Raji (cell line): ENCODE results near the gene PDE8A.

Source experiments
- POLR2A ChIP-seq: IDR thresholded peaks from 2 replicates; pipeline ENCODE4 v1.6.1; 2011; ENCODE audit warnings: low read depth, low read length, control low read depth; ENCODE audit not compliant: insufficient read depth

PDE8A gene

DNA sequence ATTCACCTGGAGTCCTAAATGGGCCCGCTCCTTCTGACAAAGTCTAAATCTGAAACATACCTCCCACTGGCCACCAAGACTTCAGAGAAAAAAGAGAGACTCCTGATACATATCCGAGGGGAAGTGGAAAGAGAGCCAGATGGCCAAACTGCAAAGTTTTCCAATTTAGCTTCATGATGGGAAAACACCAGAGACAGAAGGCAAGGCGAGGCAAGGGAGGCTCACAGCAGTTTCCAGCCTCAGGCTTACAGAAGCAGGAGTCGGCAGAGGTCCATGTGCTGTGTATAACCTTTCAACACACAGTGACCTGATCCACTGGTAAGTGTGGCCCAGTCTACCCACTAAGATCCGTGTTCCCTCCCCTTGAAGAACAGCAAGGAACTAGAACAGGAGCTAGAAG, 29.9 kb upstream of the PDE8A start:
- no peak for TF ChIP-seq POLR2A

DNA sequence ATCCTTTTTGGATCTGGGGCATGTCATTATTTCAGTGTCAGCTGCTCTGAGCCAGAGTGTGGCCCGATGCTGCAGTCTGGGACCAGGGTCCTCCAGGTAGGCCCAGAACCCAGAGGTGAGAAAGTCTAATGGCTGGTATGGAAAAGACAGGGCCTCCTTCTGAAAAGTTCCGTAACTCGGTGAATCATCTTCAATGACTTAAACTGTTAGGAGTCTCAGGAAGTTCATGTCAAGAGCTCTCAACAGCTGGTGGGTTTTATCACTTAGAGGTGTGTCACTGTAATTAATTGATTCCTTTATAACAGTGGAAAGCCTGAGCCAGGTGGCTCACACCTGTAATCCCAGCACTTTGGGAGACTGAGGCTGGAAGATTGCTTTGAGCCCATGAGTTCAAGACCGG, 28.5 kb upstream of the PDE8A start:
- no peak for TF ChIP-seq POLR2A

DNA sequence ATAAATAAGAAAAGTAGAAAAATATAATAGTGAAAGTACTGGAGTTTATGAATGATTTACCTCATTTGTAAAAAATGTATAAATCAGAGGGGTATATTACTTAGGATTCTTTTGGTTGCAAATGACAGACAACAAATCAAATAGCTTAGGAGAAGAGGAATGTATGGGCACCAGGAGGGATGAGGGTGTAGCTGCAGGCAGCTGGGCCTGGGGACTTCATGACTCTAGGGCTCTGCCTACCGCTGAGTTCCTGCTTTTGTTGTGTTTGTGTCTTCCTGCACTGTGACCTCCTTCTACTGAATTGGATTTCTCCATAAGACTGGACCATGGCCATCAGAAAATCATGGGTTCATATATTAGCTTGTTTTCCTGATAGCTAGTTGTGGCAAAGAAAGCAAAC, 27.9 kb upstream of the PDE8A start:
- no peak for TF ChIP-seq POLR2A

DNA sequence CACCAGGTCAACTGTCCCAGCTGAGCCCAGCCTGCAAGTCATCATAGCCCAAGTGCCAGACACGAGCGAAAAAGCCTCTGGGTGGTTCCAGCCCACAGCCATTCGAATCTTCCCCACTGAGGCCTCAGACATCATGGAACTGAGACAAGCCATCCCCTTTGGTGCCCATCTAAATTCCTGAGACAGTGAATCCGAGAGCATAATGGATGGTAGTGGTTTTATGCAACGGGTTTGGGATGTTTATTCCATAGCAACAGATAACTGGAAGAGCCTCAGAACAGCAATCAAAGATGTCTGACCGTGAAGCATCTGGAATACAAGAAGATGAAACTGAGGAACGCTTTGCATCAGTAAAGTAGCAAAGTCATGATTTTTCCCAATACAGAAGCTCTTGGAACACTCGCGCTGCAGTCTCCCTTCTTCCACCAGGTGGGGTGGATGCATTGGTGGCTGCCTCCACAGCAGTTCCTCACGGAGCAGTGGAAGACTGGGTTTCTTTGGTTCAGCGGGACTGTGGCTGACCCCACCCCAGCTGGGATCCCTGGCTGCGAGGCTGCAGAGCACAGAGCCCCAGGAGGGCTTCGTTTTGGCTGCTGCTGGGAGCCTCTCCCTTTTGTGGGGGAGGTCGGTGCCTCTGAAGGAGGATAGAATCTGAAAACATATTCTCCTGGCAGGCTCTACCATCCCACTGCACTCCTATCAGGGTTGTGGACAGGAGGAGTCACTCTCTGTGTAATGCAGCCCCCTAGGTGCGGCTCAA, 26.4 kb upstream of the PDE8A start:
- no peak for TF ChIP-seq POLR2A

DNA sequence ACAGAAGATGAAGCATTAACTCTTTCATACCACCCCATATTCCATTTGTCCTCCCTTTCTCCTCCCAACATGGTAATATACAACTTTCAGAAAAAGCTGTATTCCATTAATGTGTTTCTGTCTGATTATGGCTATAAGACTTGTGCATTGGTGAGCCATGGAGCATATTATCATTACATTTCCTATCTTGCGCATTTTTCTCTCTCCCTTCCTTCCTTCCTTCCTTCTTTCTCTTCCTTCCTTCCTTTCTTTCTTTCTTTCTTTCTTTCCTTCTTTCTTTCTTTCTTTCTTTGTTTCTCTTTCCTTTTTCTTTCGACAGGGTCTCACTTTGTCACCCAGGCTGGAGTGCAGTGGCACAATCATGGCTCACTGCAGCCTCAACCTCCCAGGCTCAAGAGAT, 25.5 kb upstream of the PDE8A start:
- no peak for TF ChIP-seq POLR2A

DNA sequence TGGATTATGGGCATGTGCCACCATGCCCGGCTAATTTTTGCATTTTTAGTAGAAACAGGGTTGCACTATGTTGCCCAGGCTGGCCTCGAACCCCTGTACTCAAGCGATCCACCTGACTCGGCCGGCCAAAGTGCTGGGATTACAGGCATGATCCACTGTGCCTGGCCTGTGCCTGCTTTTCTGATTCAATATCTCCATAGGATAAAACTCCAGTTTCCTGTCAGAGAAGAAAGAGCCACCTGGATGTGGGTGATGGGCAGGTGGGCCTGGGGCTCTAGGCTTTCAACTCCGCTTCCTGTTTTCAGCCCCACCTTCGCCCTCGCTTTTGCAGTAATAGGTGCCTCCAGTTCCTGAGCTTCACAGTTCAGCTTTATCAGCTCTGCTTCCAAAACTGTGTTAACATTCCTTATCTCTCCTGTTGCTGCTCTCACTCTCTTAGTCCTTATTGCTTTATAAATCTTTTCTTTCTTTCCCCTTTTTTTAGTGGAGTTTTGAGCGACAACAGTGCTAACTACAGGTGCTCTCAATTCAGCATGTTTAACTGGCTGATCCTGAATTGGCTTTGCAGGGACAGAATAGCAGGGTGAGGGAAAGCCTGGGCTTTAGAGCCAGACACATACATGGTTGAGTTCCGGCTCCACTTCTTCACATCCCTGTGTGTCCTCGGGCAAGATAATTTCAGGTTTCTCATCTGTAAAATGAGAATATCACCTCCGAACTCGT, 21.1 kb upstream of the PDE8A start:
- TF ChIP-seq POLR2A = no peak

DNA sequence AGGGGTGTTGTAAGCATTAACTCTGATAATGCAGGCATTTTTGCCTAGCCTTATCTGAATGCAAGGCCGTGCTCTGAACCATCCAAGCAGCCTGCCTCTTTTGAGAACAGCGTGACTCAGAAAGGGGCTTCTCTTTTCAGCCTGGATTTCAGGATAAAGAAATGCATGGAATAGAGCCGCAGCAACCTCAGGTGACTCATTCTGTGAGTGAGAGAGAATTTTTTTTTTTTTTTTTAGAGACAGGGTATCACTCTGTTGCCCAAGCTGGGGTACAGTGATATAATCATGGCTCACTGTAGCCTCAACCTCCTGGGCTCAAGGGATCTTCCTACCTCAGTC, 20.6 kb upstream of the PDE8A start:
- TF ChIP-seq POLR2A = no peak

DNA sequence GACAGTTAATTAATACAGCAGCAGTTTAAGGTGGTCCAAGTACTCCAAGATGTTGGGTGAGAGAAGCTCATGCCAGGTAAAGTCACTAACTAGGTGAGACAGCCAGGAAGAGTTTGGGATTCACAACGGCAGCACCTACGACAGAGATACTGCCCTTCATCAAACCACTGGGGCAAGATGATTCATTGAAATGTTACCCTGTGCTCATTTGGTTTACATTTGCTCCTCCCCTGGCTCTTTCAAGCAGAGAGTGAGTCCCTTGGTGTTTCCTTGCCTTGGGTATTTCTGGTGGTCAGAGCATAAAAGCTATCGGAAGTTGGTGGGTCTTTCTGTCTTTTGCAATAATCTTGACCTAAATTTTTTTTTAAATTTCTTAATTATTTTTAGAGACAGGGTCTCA, 19.9 kb upstream of the PDE8A start:
- no peak for TF ChIP-seq POLR2A

DNA sequence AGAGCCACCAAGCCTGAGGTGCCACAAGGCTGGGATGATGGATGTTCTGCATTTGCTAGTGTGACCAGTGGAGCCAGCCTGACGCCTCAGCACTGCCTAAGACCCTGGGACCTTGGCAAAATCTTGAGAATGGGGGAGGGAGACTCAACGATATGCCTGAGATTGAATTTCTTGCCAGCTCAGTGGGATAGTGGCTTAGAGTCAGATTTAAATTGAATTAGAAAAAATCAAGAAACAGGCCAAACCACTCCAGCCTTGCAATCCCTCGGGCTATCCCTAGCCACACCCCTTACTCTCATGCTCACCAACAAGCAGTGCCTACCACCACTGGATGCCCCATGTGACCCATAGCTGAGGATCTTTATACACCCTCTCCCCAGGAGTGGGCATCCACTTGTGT, 18.7 kb upstream of the PDE8A start:
- TF ChIP-seq POLR2A = no peak

DNA sequence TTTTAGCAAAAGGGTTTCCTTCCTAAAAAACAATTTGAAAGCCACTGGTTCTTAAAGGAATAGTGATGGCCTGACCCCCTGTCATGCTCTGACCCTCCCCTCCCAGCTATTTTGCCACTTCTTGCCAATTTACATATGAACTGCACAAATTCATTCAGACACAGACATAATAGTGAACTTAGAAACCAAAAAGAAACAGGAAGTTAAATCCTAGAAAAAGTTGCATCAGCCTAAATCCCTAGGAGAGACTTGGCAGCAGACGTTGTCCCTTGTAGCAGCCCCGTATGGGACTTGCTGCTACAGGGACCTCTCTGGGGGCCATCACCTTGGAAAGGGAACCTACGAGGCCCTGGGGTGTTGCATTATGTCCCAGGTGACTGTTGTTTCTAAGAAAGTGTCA, 14.3 kb upstream of the PDE8A start:
- TF ChIP-seq POLR2A = no peak

DNA sequence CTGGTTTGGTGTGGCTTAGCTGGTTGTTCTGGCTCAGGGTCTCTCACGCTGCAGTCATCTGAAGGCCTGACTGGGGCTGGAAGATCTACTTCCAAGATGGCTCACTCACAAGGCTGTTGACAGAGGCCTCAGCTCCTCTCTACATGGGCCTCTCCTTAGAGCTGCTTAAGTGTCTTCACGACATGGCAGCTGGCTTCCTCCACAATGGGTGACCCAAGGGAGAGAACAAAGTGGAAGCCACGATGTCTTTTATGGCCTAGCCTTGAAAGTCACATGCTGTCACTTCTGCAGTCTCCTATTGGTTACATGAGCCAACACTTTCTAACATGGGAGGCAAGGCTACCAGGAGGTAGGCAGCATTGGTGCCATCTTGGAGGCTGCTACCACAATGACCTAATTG, 13.4 kb upstream of the PDE8A start:
- no peak for TF ChIP-seq POLR2A

DNA sequence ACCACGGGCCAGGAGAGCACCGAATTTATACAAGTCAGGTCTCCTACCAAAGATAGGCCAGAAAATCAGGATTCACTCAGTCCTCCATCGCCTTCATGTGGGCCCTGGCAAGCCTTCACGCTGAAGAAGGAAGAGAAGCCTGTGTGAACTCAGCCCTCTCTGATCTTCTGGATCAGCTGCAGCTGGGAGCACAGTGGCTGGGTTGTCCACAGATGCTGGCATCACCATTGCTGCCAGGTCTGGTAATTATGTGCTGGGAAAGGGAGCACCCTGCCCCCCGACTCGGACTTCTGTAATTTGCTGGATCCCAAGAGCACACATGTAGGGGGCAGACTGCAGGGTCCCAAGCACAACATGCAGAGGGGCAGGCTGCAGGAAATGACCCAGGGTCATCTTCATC, 12.4 kb upstream of the PDE8A start:
- no peak for TF ChIP-seq POLR2A

DNA sequence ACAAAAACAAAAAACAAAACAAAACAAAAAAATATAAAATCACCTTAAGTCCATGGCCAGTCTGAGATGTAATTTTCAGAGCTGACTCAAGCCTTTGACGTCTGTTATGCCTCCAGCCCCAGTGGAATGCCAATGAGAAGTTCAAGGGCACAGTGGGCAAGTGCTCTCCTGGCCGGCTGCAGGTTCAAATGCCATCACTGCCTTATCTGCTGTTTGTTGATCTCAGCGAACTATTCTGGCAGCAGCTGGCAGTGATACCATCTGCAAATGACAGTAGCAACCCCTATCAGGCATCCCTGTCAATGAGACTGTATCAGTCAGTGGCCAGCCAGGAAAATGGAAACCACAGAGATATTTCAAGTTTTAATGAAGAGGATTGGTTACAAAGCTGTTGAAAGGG, 10.8 kb upstream of the PDE8A start:
- TF ChIP-seq POLR2A = no peak

DNA sequence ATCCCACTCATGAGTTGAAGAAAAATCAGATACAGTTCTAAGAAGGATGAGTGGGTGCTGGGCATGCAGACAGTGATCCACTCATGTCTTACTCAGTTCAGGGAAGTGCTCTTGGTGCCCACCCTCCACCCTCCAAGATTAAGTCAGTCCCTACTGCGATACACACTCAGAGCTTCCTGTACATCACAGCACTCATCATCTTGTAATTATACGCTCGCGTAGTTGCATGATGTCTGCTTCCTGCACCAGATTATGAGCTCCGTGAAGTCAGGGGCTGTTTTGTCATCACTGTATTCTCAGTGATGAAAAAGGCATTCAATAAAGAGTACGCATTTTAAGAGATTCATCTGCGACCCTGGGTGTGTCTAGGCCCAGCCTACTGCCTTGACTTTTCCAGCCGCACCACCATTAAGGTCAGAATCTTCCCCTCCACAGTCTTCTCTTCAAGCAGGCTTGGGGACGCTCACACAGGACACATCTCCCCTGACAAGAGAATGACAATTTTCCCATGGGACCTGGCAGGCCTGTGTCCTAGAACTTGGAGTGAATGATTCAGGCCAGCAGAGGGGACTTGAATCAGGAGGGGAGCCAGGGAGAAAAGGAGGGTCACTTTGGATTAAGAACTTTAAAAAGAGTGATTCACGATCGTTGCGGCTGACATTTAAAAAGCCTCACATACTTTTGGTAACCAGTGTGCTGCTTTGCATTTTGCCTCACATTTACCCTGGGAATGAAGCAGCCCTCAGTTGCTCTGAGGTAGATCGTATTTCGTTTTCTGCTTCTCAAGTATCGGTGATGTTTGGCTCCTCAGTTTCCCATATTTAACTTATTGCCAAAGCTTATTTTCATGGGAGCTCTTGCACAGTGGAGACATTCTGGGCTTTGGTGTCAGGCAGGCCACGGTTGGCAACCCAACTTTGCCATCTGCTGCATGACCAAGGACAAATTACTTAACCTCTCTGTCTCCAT, 7.9 kb upstream of the PDE8A start:
- no peak for TF ChIP-seq POLR2A

DNA sequence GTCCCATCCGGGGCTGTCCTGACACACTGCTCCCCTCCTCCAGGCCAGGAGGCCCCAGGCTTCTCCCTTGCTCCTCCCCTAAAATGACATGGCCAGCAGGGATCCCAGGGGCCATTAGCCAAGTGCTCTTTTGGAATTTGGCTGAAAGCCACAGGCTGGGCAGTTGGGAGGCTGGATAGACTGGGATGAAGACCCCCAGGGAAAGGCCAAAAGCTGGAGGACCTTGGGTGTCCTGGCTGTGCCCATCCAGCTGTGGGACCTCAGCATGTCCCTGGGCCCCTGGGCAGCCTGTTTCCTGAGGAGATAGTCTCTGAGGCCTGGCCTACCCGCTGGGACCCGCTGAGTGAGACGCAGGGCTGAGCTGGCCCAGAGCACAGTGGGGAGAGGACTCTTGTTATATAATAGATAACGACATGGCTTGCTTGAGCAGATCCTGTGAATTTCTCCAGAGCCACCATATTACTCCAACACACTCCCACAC, 5.7 kb upstream of the PDE8A start:
- TF ChIP-seq POLR2A = no peak

DNA sequence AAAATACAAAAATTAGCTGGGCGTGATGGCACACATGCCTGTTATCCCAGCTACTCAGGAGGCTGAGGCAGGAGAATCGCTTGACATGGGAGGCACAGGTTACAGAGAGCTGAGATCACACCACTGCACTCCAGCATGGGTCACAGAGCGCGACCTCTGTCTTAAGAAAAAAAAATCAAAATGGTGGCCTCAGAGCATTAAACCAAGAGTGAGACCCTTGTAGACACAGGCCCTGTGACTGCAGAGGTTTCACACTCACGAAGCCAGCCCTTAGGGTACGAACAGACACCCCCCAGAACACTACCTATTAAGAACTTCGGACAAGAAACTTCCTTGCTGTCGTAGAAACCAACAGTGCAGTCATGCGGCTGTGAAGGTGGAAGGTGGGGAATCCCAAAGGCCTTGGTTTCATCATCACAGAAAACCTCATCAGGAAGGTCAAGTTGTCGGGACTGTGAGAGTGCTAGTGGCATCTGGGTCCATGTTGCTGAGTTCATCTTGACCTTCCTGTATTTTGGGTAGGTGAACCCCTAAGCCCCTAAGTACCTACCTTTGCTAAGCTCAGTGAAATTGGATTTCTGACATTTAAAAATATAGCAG, 4.8 kb upstream of the PDE8A start:
- no peak for TF ChIP-seq POLR2A

DNA sequence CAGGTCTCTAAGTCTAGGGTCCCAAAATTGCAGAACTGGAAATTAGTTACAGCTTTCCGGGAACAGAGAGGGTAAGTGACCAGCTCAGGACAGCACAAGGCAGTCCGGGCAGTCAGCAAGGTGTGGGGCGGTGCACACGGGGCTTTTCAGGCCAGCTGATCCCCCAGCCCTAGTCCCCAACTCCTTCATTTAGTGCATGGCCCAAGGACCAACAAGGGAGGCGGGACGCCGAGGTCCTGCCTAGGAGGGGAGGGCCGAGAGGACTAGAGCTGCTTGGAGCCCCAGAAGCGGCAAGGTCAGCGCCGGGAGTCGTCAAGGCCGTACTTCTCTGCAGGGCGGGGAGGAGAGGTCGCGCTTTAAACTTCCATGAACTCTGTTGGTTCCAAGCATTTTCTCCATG, 2.0 kb upstream of the PDE8A start:
- TF ChIP-seq POLR2A = no peak
